Kidney (tissue), 14 donors: ENCODE results near the gene ARFGAP3. TPM values are rescaled to one million over a fixed set of nuclear protein-coding genes. Genes with fewer than 3 reads are reported as not detected.

Experiments used
- DNase-seq, 5 donors: peaks; one replicate each; pipeline ENCODE4 v3.0.0-alpha.2; 2013 to 2020
- FAIRE-seq: peaks from 2 replicates; lab custom pipeline; 2012; peaks lifted over from hg19 to GRCh38; lab: Jason Lieb, UNC
- H3K27ac ChIP-seq, 2 donors: one replicate each; pipeline ENCODE4 v1.7.0; 2013; ENCODE audit warnings: low read depth in 2 of 2, low read length in 2 of 2, inconsistent platforms in 1 of 2
- H3K27me3 ChIP-seq: one replicate; pipeline ENCODE4 v1.7.1; 2013; ENCODE audit warnings: low read length, inconsistent platforms; ENCODE audit not compliant: control insufficient read depth, insufficient read depth
- H3K36me3 ChIP-seq, 3 donors: one replicate each; pipeline versions ENCODE4 v1.7.0 to v1.7.1; 2013; ENCODE audit warnings: low read length in 3 of 3, control low read depth in 1 of 3, inconsistent platforms in 1 of 3; ENCODE audit not compliant: insufficient read depth in 3 of 3, control insufficient read depth in 2 of 3
- H3K4me1 ChIP-seq, 3 donors: one replicate each; pipeline versions ENCODE4 v1.7.0 to v1.7.1; 2013; ENCODE audit warnings: low read length in 3 of 3, inconsistent platforms in 1 of 3, low read depth in 1 of 3; ENCODE audit not compliant: control insufficient read depth in 2 of 3, insufficient read depth in 2 of 3
- H3K4me3 ChIP-seq, 3 donors: one replicate each; pipeline versions ENCODE4 v1.7.0 to v1.8.1; 2013; ENCODE audit warnings: low read length in 3 of 3, control low read depth in 1 of 3, inconsistent platforms in 1 of 3
- H3K9ac ChIP-seq, 3 donors: one replicate each; pipeline versions ENCODE4 v1.7.0 to v1.7.1; 2013; ENCODE audit warnings: low read length in 3 of 3, control low read depth in 1 of 3, inconsistent platforms in 1 of 3
- H3K9me3 ChIP-seq, 3 donors: one replicate each; pipeline versions ENCODE4 v1.7.0 to v1.7.1; 2013; ENCODE audit warnings: low read length in 3 of 3, control low read depth in 1 of 3, inconsistent platforms in 1 of 3; ENCODE audit not compliant: control insufficient read depth in 2 of 3, insufficient read depth in 1 of 3
- CTCF ChIP-seq: IDR thresholded peaks from 3 replicates; pipeline ENCODE4 v1.5.1; 2012; ENCODE audit warnings: mild to moderate bottlenecking, moderate library complexity, borderline replicate concordance; ENCODE audit not compliant: insufficient read depth; ENCODE audit errors: extremely low read depth
- intact Hi-C: fragments of 100-400 bp; cut with DNase I; formaldehyde crosslinking; loops from one replicate; pipeline ENCODE4 v1.11.1; 2022
- polyA plus RNA-seq: library from polyadenylated mRNA; stranded (reverse); fragments of 350-450 nt; fragmentation: Illumina TruSeq; extraction: RNeasy Lipid Tissue Mini Kit (QIAGEN cat#74804); gene quantifications from one replicate; pipeline ENCODE4 v1.2.3, GENCODE V29; 2014; ENCODE audit warnings: low read depth, low replicate concordance; ENCODE audit not compliant: insufficient read depth
- total RNA-seq: library from RNA; stranded (reverse); fragmentation: NEBNext Ultra II Directional; extraction: Animal tissue kit (Norgen Biotek cat#: 25700); gene quantifications from one replicate; pipeline ENCODE4 v1.2.1, GENCODE V29; 2021
- donor health status: control.
- donor health status: control.
- donor health status: control.
- donor health status: control.
- donor health status: control.
- donor health status: DM: yes; HTN: yes; CAD: no.
- donor health status: Normal renal cell carcinoma (clear cell type).

Gene ARFGAP3
- total and polyA plus RNA-seq, 2 donors from 2014 or later = 29.9 to 97.3 TPM

- Histone ChIP-seq H3K4me1 (peaks cover 0 to 12% (median 0%) of the 10 kb centered on the region in 3 donors), H3K9me3 (no peaks in the 10 kb centered on the region), H3K27me3 (no peaks in the 10 kb centered on the region), H3K36me3 (peaks cover 0 to 10% (median 0%) of the 10 kb centered on the region in 3 donors), H3K27ac (no peak overlapping the region), H3K4me3 (no peak overlapping the region), H3K9ac (no peak overlapping the region)
- no peak for TF ChIP-seq CTCF
- intact Hi-C loops = no loop called here
- no peak for DNase-seq
- no peak for FAIRE-seq
These were observed 40.9 kb upstream of the ARFGAP3 start for GRCh38 chr22:42897960-42898359.

GRCh38 chr22:42895541-42895981 lies 38.5 kb upstream of the ARFGAP3 start:
- FAIRE-seq (no peak), DNase-seq (no peak)
- no peak for TF ChIP-seq CTCF
- Histone ChIP-seq H3K9me3 (no peaks in the 10 kb centered on the region), H3K36me3 (peaks cover 0 to 4% (median 3%) of the 10 kb centered on the region in 3 donors), H3K27ac (no peak overlapping the region), H3K27me3 (no peaks in the 10 kb centered on the region), H3K9ac (no peak overlapping the region), H3K4me1 (peaks cover 0 to 16% (median 0%) of the 10 kb centered on the region in 3 donors), H3K4me3 (no peak overlapping the region)
- intact Hi-C loops = no loop called here

GRCh38 chr22:42895087-42895486 lies 38.0 kb upstream of the ARFGAP3 start:
- Histone ChIP-seq H3K9me3 (no peaks in the 10 kb centered on the region), H3K27me3 (no peaks in the 10 kb centered on the region), H3K4me3 (no peak overlapping the region), H3K9ac (no peak overlapping the region), H3K27ac (no peak overlapping the region), H3K36me3 (peaks cover 0 to 9% (median 3%) of the 10 kb centered on the region in 3 donors), H3K4me1 (peaks cover 0 to 16% (median 0%) of the 10 kb centered on the region in 3 donors)
- FAIRE-seq (no peak), DNase-seq (peak in 2 of 5 donors; percentile 49 to 60)
- TF ChIP-seq CTCF = no peak
- intact Hi-C loops = no loop called here
